ENCODE data around the gene PDE5A. TPM values are rescaled to one million over a fixed set of nuclear protein-coding genes. Genes with fewer than 3 reads are reported as not detected.

Gene PDE5A
- polyA plus RNA-seq, 1 donor (not counting 4 experiments of a cell fraction or from before 2014, with no cell fraction given) = 3.6 TPM

- no peaks in the 10 kb centered on the region for H4K20me1 ChIP-seq (ENCODE audit: control insufficient read depth, extremely low read depth, insufficient read depth, low read length)
- no peaks in the 10 kb centered on the region for H3K79me2 ChIP-seq (ENCODE audit: control insufficient read depth, insufficient read depth, low read length)
- dilution Hi-C loops (cut with MboI; ENCODE audit: extremely low pct_ligation_motif_present, low sequenced_read_pairs) = no loop called here
- H3K9me3 ChIP-seq (ENCODE audit: control insufficient read depth, low read depth, low read length) = no peaks in the 10 kb centered on the region
- H3K36me3 ChIP-seq (ENCODE audit: control insufficient read depth in 2 of 2, extremely low read depth in 1 of 2, insufficient read depth in 2 of 2, low read length in 2 of 2) = no peaks in the 10 kb centered on the region
- H3K9me1 ChIP-seq (ENCODE audit: control insufficient read depth, extremely low read depth, insufficient read depth, low read length) = no peaks in the 10 kb centered on the region
- no peak overlapping the region for H3K27ac ChIP-seq (ENCODE audit: control insufficient read depth, insufficient read depth, low read length)
- no peaks in the 10 kb centered on the region for H3K4me1 ChIP-seq (ENCODE audit: control insufficient read depth, extremely low read depth, insufficient read depth, low read length)
- DNase-seq (ENCODE audit: low read depth, low spot score) = no peak
- no peak overlapping the region for H3K9ac ChIP-seq (ENCODE audit: control insufficient read depth, extremely low read depth, insufficient read depth, low read length)
- no peak overlapping the region for H3K4me2 ChIP-seq (ENCODE audit: control insufficient read depth, extremely low read depth, insufficient read depth, low read depth, low read length)
- H3K4me3 ChIP-seq (ENCODE audit: control insufficient read depth in 2 of 3, extremely low read depth in 1 of 3, insufficient read depth in 2 of 3, low read depth in 1 of 3, low read length in 3 of 3) = no peak overlapping the region
- no peak for TF ChIP-seq CTCF (optimal IDR thresholded peaks at IDR 0.05 in 1 of 3, IDR thresholded peaks at IDR 0.05 in 1 of 3, conservative IDR thresholded peaks at IDR 0.05 in 1 of 3; ENCODE audit: extremely low read depth in 1 of 3, insufficient read depth in 2 of 3, low read length in 3 of 3)
- no peak for TF ChIP-seq EZH2 (IDR thresholded peaks at IDR 0.05; ENCODE audit: low read length)
- H3K27me3 ChIP-seq (ENCODE audit: control insufficient read depth, extremely low read depth, insufficient read depth, low read length) = no peaks in the 10 kb centered on the region
- no peak for FAIRE-seq
- H2AFZ ChIP-seq (ENCODE audit: control insufficient read depth, low read length) = no peak overlapping the region
These were observed 19.8 kb upstream of the PDE5A start for GRCh38 chr4:119648398-119648797.

GRCh38 chr4:119647558-119647957 lies 19.0 kb upstream of the PDE5A start:
- Histone ChIP-seq H3K27me3 (ENCODE audit: control insufficient read depth, extremely low read depth, insufficient read depth, low read length) (no peaks in the 10 kb centered on the region), H2AFZ (ENCODE audit: control insufficient read depth, low read length) (no peak overlapping the region), H3K79me2 (ENCODE audit: control insufficient read depth, insufficient read depth, low read length) (no peaks in the 10 kb centered on the region), H3K4me1 (ENCODE audit: control insufficient read depth, extremely low read depth, insufficient read depth, low read length) (no peaks in the 10 kb centered on the region), H3K9me3 (ENCODE audit: control insufficient read depth, low read depth, low read length) (no peaks in the 10 kb centered on the region), H4K20me1 (ENCODE audit: control insufficient read depth, extremely low read depth, insufficient read depth, low read length) (no peaks in the 10 kb centered on the region), H3K36me3 (ENCODE audit: control insufficient read depth in 2 of 2, extremely low read depth in 1 of 2, insufficient read depth in 2 of 2, low read length in 2 of 2) (no peaks in the 10 kb centered on the region), H3K9ac (ENCODE audit: control insufficient read depth, extremely low read depth, insufficient read depth, low read length) (no peak overlapping the region), H3K9me1 (ENCODE audit: control insufficient read depth, extremely low read depth, insufficient read depth, low read length) (no peaks in the 10 kb centered on the region), H3K27ac (ENCODE audit: control insufficient read depth, insufficient read depth, low read length) (no peak overlapping the region), H3K4me2 (ENCODE audit: control insufficient read depth, extremely low read depth, insufficient read depth, low read depth, low read length) (no peak overlapping the region), H3K4me3 (ENCODE audit: control insufficient read depth in 2 of 3, extremely low read depth in 1 of 3, insufficient read depth in 2 of 3, low read depth in 1 of 3, low read length in 3 of 3) (no peak overlapping the region)
- TF ChIP-seq CTCF (optimal IDR thresholded peaks at IDR 0.05 in 1 of 3, IDR thresholded peaks at IDR 0.05 in 1 of 3, conservative IDR thresholded peaks at IDR 0.05 in 1 of 3; ENCODE audit: extremely low read depth in 1 of 3, insufficient read depth in 2 of 3, low read length in 3 of 3) (no peak), EZH2 (IDR thresholded peaks at IDR 0.05; ENCODE audit: low read length) (no peak)
- FAIRE-seq = peak; percentile 13
- DNase-seq (ENCODE audit: low read depth, low spot score) = no peak
- dilution Hi-C loops (cut with MboI; ENCODE audit: extremely low pct_ligation_motif_present, low sequenced_read_pairs) = no loop called here

All from keratinocyte (primary cell).